Endodermal cell (in vitro differentiated cells): ENCODE measurements around the gene CCL3. TPM values are rescaled to one million over a fixed set of nuclear protein-coding genes. Genes with fewer than 3 reads are reported as not detected.
"Not testable (repeated sequence)": the region's sequence is repeated elsewhere in the genome, so short reads cannot be mapped to it uniquely, and the experiment has no call there.

Experiments
- DNase-seq: peaks from one replicate; pipeline ENCODE4 v3.0.0-alpha.2; 2017
- H3K27ac ChIP-seq: 2 replicates; pipeline ENCODE4 v1.5.1; 2013; ENCODE audit warnings: mild to moderate bottlenecking, low read depth, low read length, moderate library complexity
- H3K27me3 ChIP-seq: 2 replicates; pipeline ENCODE4 v1.6.1; 2013; ENCODE audit warnings: mild to moderate bottlenecking, low read length, moderate library complexity; ENCODE audit not compliant: insufficient read depth, control insufficient read depth, poor library complexity, severe bottlenecking
- H3K36me3 ChIP-seq: 2 replicates; pipeline ENCODE4 v1.7.0; 2013; ENCODE audit warnings: mild to moderate bottlenecking, low read length, moderate library complexity; ENCODE audit not compliant: control insufficient read depth, insufficient read depth
- H3K4me1 ChIP-seq: one replicate; pipeline ENCODE4 v1.7.0; 2013; ENCODE audit warnings: low read length; ENCODE audit not compliant: control insufficient read depth, insufficient read depth
- H3K4me3 ChIP-seq: 2 replicates; pipeline ENCODE4 v1.5.1; 2013; ENCODE audit warnings: mild to moderate bottlenecking, low read length, moderate library complexity
- H3K9ac ChIP-seq: 2 replicates; pipeline ENCODE4 v1.6.1; 2013; ENCODE audit warnings: mild to moderate bottlenecking, low read length, moderate library complexity; ENCODE audit not compliant: poor library complexity, severe bottlenecking; ENCODE audit errors: extremely low read depth
- H3K9me3 ChIP-seq: 2 replicates; pipeline ENCODE4 v1.6.1; 2013; ENCODE audit warnings: mild to moderate bottlenecking, low read length, moderate library complexity; ENCODE audit not compliant: control insufficient read depth
- H3K27ac Mint-ChIP-seq: 2 replicates; pipeline ENCODE4 v1.8.0; 2020; ENCODE audit warnings: mixed read lengths
- H3K27me3 Mint-ChIP-seq: 2 replicates; pipeline ENCODE4 v1.8.0; 2021; ENCODE audit warnings: mild to moderate bottlenecking, mixed read lengths; ENCODE audit not compliant: insufficient read depth
- H3K36me3 Mint-ChIP-seq: 2 replicates; pipeline ENCODE4 v1.8.0; 2020; ENCODE audit warnings: low read depth, mixed read lengths
- H3K4me1 Mint-ChIP-seq: 2 replicates; pipeline ENCODE4 v1.8.0; 2020; ENCODE audit warnings: mixed read lengths
- H3K4me3 Mint-ChIP-seq: 2 replicates; pipeline ENCODE4 v1.8.0; 2020; ENCODE audit warnings: mild to moderate bottlenecking, moderate library complexity, mixed read lengths
- H3K9me3 Mint-ChIP-seq: 2 replicates; pipeline ENCODE4 v1.8.0; 2020; ENCODE audit warnings: mild to moderate bottlenecking, mixed read lengths
- WGBS, 2 experiments: methylation state at CpG; one replicate each; pipeline versions ENCODE4 v1.1.5 to v1.1.7; 2013; ENCODE audit warnings: missing lambda C conversion rate in 2 of 2, mixed read lengths in 1 of 2; ENCODE audit not compliant: insufficient coverage in 1 of 2, insufficient read length in 1 of 2; 5-methylcytosine and 5-hydroxymethylcytosine counted together
- total RNA-seq, 2 donors: library from RNA; stranded (reverse); fragmentation: NEBNext Ultra II Directional in 1 of 2; extraction: Animal tissue kit (Norgen Biotek cat#: 25700) in 1 of 2; gene quantifications; 2 replicates in 1 of 2; 3 replicates in 1 of 2; pipeline ENCODE4 v1.2.1, GENCODE V29; 2021
- TF ChIP-seq, protein P1 (sequence below): fragments of 200-600 bp; sonication (generic); conservative IDR thresholded peaks from 2 replicates; pipeline ENCODE4 v1.5.0; 2021; ENCODE audit warnings: antibody characterized with exemption, mild to moderate bottlenecking

The CCL3 gene
- total RNA-seq, 2 donors from 2014 or later: not detected

DNA sequence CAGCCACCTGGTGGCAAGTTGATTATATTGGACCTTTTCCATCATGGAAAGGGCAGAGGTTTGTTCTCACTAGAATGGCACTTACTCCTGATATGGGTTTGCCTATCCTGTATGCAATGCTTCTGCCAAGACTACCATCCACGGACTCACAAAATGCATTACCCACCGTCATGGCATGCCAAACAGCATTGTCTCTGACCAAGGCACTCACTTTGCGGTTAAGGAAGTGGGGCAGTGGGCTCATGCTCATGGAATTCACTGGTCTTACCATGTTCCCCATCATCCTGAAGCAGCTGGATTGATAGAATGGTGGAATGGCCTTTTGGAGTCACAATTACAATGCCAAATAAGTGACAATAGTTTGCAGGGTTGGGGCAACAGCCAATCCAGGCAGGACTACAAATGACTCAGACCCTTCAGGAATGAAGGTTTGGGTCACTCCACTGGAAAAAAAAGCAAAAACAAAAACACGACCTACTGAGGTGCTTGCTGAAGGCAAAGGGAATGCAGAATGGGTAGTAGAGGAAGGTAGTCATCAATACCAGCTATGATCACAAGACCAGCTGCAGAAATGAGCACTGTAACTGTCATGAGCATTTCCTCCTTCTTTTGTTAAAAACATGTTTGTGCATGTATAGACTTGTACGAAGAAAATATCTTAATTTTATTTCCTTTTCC, 25.2 kb upstream of the CCL3 start:
- not testable (repeated sequence) for H3K36me3 Mint-ChIP-seq, H3K9me3 Mint-ChIP-seq, DNase-seq, H3K27me3 ChIP-seq, H3K4me1 ChIP-seq, H3K9ac ChIP-seq, H3K27ac Mint-ChIP-seq, H3K36me3 ChIP-seq, H3K4me3 ChIP-seq, H3K9me3 ChIP-seq, H3K27ac ChIP-seq, H3K4me3 Mint-ChIP-seq
- Mint-ChIP-seq H3K4me1 (peaks cover 13% of the 10 kb centered on the region), H3K27me3 (peaks cover 10% of the 10 kb centered on the region)
- 84 to 87% methylated on average over 4 of the region's 5 CpGs for whole genome bisulfite sequencing, 2 experiments
- TF ChIP-seq, protein P1, sequence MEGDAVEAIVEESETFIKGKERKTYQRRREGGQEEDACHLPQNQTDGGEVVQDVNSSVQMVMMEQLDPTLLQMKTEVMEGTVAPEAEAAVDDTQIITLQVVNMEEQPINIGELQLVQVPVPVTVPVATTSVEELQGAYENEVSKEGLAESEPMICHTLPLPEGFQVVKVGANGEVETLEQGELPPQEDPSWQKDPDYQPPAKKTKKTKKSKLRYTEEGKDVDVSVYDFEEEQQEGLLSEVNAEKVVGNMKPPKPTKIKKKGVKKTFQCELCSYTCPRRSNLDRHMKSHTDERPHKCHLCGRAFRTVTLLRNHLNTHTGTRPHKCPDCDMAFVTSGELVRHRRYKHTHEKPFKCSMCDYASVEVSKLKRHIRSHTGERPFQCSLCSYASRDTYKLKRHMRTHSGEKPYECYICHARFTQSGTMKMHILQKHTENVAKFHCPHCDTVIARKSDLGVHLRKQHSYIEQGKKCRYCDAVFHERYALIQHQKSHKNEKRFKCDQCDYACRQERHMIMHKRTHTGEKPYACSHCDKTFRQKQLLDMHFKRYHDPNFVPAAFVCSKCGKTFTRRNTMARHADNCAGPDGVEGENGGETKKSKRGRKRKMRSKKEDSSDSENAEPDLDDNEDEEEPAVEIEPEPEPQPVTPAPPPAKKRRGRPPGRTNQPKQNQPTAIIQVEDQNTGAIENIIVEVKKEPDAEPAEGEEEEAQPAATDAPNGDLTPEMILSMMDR: peak; percentile 28

DNA sequence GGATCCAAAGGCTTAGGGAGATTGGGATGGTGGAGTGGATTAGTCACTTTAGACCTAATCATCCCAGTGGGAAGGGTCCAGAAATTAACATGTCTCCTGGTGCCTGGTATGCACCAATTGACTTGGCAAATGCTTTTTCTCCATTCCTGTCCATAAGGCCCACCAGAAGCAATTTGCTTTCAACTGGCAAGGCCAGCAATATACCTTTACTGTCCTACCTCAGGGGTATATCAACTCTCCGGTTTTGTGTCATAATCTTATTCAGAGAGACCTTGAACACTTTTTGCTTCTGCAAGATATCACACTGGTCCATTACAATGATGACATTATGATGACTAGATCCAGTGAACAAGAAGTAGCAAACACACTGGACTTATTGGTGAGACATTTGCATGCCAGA, 23.2 kb upstream of the CCL3 start:
- not testable (repeated sequence) for H3K9me3 Mint-ChIP-seq, H3K9me3 ChIP-seq, H3K36me3 ChIP-seq, H3K36me3 Mint-ChIP-seq, H3K27ac ChIP-seq, H3K4me3 ChIP-seq, H3K27ac Mint-ChIP-seq, H3K4me3 Mint-ChIP-seq, H3K9ac ChIP-seq, DNase-seq, H3K4me1 ChIP-seq
- H3K27me3 ChIP-seq: peaks cover 29% of the 10 kb centered on the region
- WGBS, 2 experiments: 69% methylated on average over 1 of the region's 1 CpG; no CpG with 5 or more reads in 1 of the 2 experiments
- peaks cover 13% of the 10 kb centered on the region for H3K4me1 Mint-ChIP-seq
- H3K27me3 Mint-ChIP-seq: peaks cover 26% of the 10 kb centered on the region

DNA sequence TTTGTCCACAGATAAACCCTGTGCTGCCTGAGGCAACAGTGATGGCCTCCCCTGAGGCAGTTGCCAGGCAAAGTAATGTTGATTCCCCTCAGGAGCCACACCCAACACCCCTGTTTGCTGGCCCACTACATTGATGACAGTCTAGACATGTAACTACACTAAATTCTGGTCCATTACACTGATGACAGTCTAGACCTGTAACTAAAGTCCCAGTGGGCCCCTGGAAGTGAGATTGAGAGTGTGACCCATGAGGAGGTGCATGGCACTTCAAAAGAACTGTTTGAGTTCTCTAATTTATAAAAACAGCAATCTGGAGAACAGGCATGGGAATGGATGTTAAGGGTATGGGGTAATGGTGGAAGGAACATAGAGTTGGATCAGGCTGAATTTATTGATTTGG, 22.6 kb upstream of the CCL3 start:
- Histone ChIP-seq H3K9me3 (peaks cover 10% of the 10 kb centered on the region), H3K36me3 (no peaks in the 10 kb centered on the region), H3K27me3 (peaks cover 34% of the 10 kb centered on the region), H3K9ac (no peak overlapping the region), H3K4me3 (peak overlapping the region; percentile 1), H3K27ac (no peak overlapping the region), H3K4me1 (no peaks in the 10 kb centered on the region)
- no peak for DNase-seq
- no peak overlapping the region for H3K27ac Mint-ChIP-seq
- H3K4me3 Mint-ChIP-seq: no peak overlapping the region
- TF ChIP-seq, protein P1: no peak
- H3K9me3 Mint-ChIP-seq: peaks cover 6% of the 10 kb centered on the region
- H3K27me3 Mint-ChIP-seq: peaks cover 32% of the 10 kb centered on the region
- H3K4me1 Mint-ChIP-seq: peaks cover 13% of the 10 kb centered on the region
- no peaks in the 10 kb centered on the region for H3K36me3 Mint-ChIP-seq

DNA sequence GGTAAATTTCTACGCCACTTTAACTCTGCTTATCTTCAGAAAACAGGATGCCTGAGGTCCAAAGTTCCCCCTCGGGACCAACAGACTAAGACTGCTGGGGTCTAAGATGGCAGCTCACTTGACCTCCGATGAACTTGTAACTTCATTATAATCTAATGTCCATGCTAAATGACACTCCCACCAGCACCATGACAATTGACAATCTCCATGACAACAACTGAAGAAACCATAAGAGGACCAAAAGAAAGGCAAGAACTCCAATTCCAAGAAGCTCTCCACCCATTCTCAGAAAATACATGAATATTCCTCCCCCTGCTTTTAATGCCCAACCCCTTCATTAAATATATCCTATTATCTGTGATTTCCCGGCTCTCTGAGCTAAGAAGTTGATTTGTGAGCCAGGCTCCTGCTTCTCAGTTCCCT, 21.1 kb upstream of the CCL3 start:
- Histone ChIP-seq H3K4me3 (no peak overlapping the region), H3K27me3 (peaks cover 49% of the 10 kb centered on the region), H3K27ac (no peak overlapping the region), H3K36me3 (no peaks in the 10 kb centered on the region), H3K9ac (no peak overlapping the region), H3K4me1 (no peaks in the 10 kb centered on the region), H3K9me3 (peaks cover 10% of the 10 kb centered on the region)
- DNase-seq: peak; percentile 17
- no peak overlapping the region for H3K27ac Mint-ChIP-seq
- no peaks in the 10 kb centered on the region for H3K36me3 Mint-ChIP-seq
- 96 to 100% methylated on average over 1 to 4 of the region's 4 CpGs for WGBS, 2 experiments
- H3K4me3 Mint-ChIP-seq: no peak overlapping the region
- H3K4me1 Mint-ChIP-seq: peaks cover 13% of the 10 kb centered on the region
- H3K9me3 Mint-ChIP-seq: peaks cover 6% of the 10 kb centered on the region
- peaks cover 42% of the 10 kb centered on the region for H3K27me3 Mint-ChIP-seq
- TF ChIP-seq, protein P1: no peak

DNA sequence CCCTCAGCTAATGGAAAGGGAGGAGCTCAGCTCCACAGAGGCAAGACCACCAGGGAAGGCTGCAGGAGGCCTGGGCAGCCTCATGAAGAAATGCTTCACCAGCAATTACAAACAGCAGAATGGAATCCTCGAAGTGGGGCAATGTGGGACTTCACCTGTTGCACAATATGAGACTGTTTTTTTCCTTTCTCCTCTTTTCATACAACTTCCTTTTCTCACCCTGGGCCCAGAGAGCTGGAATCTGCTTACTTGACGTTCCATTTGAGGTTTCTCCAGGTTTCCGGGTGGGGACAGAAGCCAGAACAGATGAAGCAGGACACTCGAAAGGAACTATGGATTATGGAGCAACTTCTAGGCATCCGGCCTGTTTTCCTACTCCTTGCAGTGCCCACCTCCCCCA, 18.3 kb upstream of the CCL3 start:
- not testable (repeated sequence) for H3K9me3 ChIP-seq, H3K27ac Mint-ChIP-seq, H3K4me3 Mint-ChIP-seq, H3K36me3 Mint-ChIP-seq, H3K27ac ChIP-seq, H3K9me3 Mint-ChIP-seq, H3K4me3 ChIP-seq, H3K36me3 ChIP-seq, H3K4me1 ChIP-seq, H3K9ac ChIP-seq
- peak; percentile 27 for DNase-seq
- WGBS, 2 experiments: 86 to 100% methylated on average over 1 to 5 of the region's 5 CpGs
- H3K27me3 ChIP-seq: peaks cover 77% of the 10 kb centered on the region
- peaks cover 63% of the 10 kb centered on the region for H3K27me3 Mint-ChIP-seq
- peaks cover 14% of the 10 kb centered on the region for H3K4me1 Mint-ChIP-seq
